HL-60/S4 treated with retinoic acid at 250 ng/mL for 4 days and 3 days (cell line): ENCODE measurements around the gene THUMPD2.
"Not testable (repeated sequence)": the region's sequence is repeated elsewhere in the genome, so short reads cannot be mapped to it uniquely, and the experiment has no call there.

Experiments used
- in situ Hi-C: fragments of 300-500 bp; cut with MboI; formaldehyde crosslinking; loops from 2 replicates; pipeline ENCODE4 v1.7.0; 2022; ENCODE audit warnings: low sequenced_read_pairs

The THUMPD2 gene

GRCh38 chr2:39778775-39779340 is at the start of gene THUMPD2:
TSS of gene THUMPD2 (minus strand) at chr2:39779258. CDS start at chr2:39779239, 19 bp downstream.
- in situ Hi-C loops, result no loop called here

- in situ Hi-C loops, result no loop called here
Observed at GRCh38 chr2:39821871-39822270, 42.8 kb upstream of the THUMPD2 start.

DNA sequence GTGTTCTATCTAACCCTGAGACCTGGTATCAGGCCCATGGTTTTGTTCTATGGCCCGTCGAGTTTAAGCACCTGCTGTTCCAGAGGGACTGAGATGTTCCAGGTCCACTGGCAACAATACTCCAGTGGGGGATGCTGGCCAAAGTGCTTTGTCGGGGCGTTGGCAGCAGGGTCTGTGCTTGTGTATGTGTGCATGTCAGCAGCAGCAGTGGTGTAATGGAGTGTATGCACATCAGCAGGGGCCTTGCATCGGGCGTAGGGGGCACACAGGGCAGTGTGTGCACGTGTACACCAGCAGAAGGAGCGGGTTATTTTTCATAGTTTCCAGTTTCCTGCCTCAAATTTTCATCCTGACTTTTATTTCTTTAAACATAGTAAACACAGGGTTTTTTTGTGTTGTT is 37.8 kb upstream of the THUMPD2 start:
- in situ Hi-C loops, result no loop called here

- in situ Hi-C loops, result no loop called here
Observed at GRCh38 chr2:39816428-39816827, 37.4 kb upstream of the THUMPD2 start.

- in situ Hi-C loops, result no loop called here
Observed at GRCh38 chr2:39805936-39806608, 27.0 kb upstream of the THUMPD2 start.

- in situ Hi-C loops, result no loop called here
Observed at GRCh38 chr2:39803839-39804238, 24.8 kb upstream of the THUMPD2 start.

DNA sequence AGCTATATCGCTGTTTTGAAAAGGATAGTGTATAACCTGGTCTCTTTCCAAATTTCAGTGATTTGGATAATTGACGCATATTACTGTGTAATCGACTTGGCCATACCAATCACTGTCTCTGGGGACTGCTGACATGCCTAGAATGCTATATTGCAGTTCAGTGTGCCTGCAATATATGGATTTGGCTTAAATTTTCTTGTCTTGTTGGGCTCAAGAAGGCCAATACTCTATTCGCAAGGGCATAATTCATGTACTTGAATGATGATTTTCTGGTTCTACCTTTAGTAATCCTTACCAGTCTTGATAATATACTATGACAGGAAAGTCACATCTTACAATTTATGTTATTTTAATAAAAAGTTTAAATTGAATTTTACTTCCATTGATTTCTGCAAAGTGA is 21.7 kb upstream of the THUMPD2 start:
- in situ Hi-C loops, result no loop called here

DNA sequence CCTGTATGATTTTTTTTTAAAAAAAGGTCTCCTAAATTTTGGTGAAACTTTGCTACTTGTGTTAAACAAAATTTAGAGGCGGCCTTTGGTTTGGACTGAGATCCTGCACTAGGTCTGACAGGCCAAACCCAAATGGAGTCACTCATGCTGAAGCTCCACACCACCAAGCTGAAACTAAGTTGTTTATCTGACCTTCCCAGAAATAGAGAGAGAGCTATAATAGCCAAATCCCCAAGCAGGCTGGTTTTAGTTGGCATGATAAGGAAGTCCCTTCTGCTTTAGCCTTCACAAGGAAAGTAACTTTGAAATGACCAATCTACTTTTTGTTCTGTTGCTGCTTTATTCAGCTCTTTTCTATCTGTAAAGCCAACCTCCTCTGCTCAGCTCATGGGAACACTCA is 17.1 kb upstream of the THUMPD2 start:
- in situ Hi-C loops, result no loop called here

- in situ Hi-C loops, result not testable (repeated sequence)
Observed at GRCh38 chr2:39790216-39790818, 11.3 kb upstream of the THUMPD2 start.

- in situ Hi-C loops, result no loop called here
Observed at GRCh38 chr2:39787950-39788349, 8.9 kb upstream of the THUMPD2 start.

- in situ Hi-C loops, result no loop called here
Observed at GRCh38 chr2:39786761-39787522, 7.9 kb upstream of the THUMPD2 start.

DNA sequence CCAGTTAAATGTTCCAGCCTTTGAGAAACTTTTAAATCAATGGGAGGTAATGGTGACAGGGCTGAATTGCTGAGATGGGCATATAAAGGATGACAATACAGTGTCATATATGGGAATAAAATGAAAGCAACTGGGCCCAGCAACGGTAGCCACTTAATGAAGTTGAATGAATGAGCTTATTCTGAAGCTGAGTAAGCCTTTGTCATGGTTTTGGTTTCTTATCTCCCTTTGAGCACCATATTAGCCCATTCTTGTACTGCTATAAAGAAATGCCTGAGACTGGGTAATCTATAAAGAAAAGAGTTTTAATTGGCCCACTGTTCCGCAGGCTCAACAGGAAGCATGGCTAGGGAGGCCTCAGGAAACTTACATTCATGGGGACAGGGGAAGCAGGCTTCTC is 3.5 kb upstream of the THUMPD2 start:
- in situ Hi-C loops, result no loop called here

GRCh38 chr2:39781697-39782096 is 2.6 kb upstream of the THUMPD2 start:
- in situ Hi-C loops, result no loop called here

GRCh38 chr2:39780825-39781600 is 2.0 kb upstream of the THUMPD2 start:
- in situ Hi-C loops, result no loop called here

GRCh38 chr2:39779927-39780326 is 869 bp upstream of the THUMPD2 start:
- in situ Hi-C loops, result no loop called here

DNA sequence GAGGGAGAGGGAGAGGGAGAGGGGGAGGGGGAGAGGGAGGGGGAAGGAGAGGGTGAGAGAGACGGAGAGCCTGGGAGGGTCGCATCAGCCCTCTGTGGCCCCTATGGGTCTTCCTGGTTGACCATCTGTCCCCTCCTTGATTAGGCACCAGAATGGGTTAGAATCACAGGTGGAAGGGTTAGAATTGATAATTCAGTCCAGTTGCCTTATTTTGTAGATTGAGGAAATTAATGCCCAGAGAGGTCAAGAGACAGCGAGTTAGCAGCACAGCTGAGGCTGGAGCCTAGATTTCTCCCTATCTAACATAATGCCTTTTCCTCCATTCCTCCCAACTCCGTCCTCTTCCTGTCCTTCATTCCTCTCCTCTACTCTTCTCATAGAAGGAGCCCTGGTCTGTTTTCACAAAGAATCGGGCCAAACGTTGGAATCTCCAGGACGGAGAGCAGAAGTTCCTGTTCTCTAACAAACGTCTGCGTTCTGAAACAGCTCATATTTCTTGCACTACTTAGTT is 338 bp upstream of the THUMPD2 start:
- in situ Hi-C loops, result no loop called here

DNA sequence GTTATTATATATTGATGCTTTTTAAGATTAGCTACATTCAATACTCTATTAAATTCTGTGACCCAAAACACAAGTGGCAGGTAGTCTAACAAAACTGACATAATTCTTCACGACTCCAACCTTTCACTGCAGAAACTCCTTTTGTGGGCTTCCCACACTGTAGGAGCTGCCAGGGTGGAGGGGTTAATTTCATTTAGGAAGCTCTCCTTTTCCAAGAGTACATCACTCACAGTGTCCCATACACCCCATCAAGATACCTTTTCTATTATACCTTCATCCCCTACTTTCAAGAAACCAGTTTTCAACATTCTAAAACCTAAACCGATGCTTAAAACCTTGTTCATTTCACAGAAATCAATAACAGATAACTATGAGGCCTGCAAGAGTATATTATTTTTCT is 825 bp downstream of the THUMPD2 start:
- in situ Hi-C loops, result no loop called here

DNA sequence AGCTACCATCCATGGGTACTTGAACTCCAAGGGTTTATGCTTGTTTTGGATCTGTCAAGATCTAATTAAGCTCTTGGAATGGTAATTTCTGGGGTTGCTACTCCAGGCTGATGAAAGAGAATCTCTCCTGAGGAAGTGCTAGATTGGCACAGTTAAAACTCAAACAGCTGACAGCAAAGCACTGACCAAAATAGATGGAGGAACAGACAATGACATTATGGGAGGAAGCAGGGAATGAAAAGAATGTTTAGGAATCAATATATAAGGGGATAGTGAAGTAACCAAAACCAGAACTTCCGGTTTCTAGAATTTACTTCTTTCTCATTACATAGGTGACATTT is 6.3 kb downstream of the THUMPD2 start:
- in situ Hi-C loops, result no loop called here

- in situ Hi-C loops, result no loop called here
Observed at GRCh38 chr2:39772086-39772811, 6.8 kb downstream of the THUMPD2 start.

- in situ Hi-C loops, result no loop called here
Observed at GRCh38 chr2:39762448-39762847, 16.6 kb downstream of the THUMPD2 start.
